ENCODE results near the gene HMGN4.

The HMGN4 gene

GRCh38 chr6:26588965-26589364, 50.8 kb downstream of the HMGN4 start:
- DNase-seq: no peak

DNA sequence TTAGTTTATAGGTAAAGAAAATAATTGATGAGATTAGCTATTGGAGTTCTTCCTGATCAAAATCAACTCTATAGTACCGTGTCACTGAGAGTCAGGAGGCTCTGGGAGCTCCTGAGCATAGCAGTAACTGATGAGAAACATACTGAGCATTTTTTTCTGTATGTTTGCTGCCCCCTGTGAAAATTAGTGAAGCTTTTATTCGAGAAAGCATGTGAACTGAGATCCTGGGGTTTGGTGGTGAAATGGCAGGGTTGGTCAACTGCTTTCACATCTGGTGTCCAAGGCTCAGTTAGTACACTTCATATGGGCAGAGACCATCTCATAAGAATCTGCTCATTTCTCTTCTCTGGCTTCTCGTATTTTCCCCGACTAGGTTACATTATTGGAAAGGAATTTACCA, 54.5 kb downstream of the HMGN4 start:
- DNase-seq: no peak

DNA sequence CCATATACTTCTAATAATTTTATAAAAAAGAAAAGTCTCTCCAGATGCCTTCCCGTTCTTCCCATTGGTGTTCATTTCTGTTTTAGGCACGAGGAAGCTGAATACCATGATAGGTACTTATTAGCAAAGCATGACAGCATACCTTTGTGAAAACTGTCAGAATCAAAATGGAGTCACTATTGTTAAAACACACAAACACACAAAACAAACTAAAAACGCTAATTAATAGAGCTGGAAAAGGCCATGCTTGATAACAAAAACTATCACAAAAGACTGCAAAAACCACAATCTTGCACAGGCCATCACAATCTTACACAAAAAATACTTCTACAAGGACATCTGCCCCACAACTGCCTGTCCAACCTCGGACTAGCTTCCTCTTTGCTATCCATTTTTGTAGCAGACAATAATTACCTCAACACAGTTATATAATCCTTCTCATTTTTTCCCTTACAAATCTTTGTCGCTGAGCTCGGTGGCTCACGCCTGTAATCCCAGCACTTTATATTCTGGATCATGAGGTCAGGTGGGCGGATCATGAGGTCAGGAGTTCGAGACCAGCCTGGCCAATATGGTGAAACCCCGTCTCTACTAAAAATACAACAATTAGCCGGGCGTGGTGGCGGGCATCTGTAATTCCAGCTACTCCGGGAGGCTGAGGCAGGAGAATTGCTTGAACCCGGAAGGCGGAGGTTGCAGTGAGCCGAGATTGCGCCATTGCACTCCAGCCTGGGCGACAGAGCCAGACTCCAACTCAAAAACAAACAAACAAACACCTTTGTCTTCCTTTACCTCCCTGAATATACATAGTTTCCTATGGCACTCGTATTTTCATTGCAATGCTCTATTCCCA, 55.3 kb downstream of the HMGN4 start:
- no peak for DNase-seq

GRCh38 chr6:26594131-26594498, 55.9 kb downstream of the HMGN4 start:
- DNase-seq: no peak

- no peak for DNase-seq
Observed at GRCh38 chr6:26594730-26595632, 56.8 kb downstream of the HMGN4 start.

- DNase-seq: peak; percentile 59
Observed at GRCh38 chr6:26595669-26596269, 57.6 kb downstream of the HMGN4 start.
